Stimulated activated CD8-positive, alpha-beta memory T cell treated with anti-CD3 and anti-CD28 coated beads, Interleukin-12 subunit alpha, Interleukin-12 subunit beta, amount 100 ng/mL, for 4 hours (primary cell): ENCODE measurements around the gene ATP6V0E2.

Source experiments
- DNase-seq: peaks from one replicate; pipeline ENCODE4 v3.0.0-alpha.2; 2020; ENCODE audit warnings: low read depth

Gene ATP6V0E2

DNA sequence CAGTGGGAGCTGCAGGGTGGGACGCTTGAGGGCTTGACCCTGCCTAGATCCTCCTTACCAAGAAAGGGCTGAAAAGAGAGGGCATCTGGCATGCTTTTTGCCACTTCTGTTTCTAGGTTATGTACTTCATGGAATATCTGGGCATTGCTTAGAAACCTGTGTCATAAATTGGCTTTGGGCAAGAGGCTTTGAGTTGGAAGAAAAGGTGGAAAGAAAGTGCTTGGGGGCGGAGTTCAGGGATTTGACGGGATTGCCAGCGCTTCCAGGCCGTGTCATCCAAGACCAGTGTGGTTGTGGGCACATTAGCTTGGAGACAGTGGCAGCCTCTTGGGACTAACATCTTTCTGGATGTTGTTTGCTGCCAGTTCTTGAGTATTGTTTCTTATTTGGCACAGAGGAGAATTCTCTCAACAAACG is 34.8 kb upstream of the ATP6V0E2 start:
- DNase-seq: no peak

DNA sequence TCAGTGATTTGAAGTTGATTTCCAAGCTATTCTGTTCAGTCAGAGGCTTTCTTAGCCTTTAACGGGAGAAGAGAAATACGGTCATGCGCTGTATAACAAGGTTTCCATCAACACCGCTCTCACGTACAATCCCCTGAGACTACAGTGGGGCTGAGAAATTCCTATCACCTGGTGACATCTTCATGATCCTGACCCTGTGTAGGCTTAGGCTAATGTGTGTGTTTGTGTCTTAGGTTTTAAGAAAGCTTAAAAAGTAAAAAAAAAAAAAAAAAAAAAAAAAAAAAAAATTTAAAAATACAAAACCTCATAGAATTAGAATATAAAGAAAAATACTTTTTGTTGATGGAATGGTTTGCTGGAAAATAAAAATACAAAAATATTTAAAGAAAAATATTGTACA is 33.8 kb upstream of the ATP6V0E2 start:
- no peak for DNase-seq

DNA sequence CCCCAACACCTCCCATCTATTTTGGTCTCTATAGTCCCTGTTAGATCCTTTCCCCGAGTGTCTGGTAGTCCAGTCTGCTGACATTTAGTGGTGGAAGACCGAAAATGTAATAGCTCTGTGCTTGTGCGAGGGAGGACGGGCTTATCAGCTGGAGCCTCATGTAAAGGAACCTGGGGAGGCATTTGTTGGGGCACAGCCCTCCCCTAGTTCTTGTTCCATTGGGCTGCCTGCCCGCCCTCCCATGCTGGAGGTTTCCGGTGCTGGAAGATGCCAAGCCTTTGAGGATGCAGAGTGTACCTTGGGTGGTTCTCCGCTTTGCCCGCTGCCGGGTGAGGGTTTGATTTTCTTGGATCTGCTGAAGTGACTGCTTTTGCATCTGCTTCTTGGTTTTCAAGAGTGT is 30.2 kb upstream of the ATP6V0E2 start:
- no peak for DNase-seq

DNA sequence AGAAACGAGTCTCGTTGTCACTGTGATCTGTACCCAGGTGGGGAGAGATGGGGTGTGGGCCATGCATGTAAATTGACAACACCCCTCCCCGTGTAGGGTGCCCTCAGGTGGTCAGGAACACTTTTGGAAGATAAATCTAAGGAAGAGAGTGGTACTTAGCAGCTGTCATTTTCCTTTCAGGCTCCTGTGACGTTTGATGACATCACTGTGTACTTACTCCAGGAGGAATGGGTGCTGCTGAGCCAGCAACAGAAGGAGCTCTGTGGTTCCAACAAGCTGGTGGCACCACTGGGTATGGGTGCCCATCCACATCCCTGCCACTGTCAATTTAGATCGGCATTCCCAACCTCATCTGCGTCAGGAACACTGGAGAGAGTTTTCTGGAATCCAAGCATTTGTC is 29.3 kb upstream of the ATP6V0E2 start:
- no peak for DNase-seq

DNA sequence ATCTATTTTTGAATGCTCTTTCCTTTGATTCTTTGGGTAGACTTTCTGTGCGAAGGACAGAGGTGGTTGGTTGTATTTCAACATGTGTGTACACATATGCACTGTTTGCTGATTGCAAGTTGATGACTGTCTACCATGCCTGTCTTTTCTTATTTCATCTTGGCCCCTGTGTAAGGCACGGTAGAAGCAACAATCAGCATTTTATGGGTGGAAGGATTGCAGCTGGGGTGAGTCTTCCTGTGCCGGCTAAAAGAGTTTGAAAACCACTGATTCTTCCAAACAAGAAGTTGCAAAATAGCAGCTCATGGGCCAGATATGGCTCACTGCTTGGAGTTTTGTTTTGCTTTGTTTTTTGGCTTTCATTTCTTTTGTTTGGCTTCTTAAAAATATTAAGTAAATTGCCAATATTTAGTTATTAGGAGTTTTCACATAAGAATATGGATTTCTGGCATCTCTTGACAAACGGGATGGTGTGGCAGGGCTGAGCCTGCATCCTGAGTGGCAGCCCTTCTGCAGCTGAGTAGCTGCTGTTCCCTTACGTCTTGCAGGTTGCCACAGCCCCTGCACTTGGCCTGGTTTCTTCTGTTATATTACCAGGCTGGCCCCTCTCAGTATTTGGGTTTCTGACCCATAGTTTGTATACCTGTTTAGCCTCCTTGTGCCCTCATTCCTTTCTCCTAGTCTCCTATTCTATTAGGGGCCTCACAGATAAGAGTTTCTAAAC is 28.4 kb upstream of the ATP6V0E2 start:
- no peak for DNase-seq

DNA sequence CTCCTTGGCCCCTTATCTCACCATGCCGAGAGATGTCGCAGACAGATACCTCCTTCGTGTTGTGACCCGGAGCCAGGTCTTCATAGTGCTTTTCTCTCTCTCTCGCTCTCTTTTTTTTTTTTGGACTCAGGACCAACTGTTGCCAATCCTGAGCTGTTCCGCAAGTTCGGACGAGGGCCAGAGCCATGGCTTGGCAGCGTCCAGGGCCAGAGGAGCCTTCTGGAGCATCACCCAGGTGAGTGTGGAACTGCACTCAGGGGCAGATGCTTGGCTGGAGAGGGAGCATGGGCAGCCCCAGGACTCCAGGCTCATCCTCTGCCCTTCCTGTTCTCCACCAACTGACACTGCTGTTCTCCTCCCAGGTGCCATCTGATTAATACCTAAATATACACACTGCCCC is 27.7 kb upstream of the ATP6V0E2 start:
- no peak for DNase-seq

DNA sequence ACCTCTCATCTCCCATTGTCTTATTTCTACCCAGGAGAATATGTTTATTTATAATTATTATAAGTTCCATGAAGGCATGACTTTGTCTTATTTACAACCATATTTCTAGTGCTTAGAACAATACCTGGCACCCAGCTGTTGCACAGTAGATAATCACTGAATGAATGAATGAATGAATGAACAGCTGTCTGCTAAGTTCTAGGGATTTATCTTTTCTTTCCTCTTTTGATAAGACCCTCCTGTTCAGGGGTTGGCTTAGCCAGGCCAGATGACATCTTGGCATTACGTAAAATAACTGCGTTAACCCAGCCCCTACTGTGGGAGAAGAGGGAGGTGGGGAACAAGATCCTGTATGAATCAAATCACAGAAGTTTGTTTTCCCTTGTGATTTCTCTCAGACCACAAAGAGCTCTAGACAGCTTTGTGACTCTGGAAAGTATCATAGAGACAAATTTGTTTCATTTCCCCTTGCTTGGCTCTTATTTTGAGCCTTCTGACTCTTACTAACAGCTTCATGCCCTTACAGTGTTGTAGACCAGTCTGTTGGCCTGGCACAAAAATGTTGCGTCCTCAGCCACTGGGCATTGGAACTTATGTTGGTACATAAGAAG is 27.2 kb upstream of the ATP6V0E2 start:
- DNase-seq: no peak

DNA sequence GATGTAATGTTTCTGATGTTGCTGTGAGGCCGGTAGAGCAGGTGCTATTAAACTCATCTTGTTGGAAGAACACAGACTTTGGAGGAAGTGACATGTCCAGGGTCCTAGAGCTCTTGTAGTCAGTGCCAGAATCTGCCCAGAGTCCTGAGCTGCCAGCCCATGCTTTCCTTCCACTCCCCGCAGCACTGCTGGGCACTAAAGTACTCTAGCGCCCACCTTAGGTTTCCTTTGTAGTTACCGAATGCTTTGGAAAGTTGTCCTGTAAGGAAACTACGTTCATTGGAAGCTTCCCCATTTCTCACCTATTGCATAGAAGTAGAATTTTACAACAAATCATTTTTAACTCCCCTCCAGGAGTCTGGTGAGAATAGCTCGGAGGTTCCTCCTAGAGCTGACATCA is 24.6 kb upstream of the ATP6V0E2 start:
- DNase-seq: no peak

DNA sequence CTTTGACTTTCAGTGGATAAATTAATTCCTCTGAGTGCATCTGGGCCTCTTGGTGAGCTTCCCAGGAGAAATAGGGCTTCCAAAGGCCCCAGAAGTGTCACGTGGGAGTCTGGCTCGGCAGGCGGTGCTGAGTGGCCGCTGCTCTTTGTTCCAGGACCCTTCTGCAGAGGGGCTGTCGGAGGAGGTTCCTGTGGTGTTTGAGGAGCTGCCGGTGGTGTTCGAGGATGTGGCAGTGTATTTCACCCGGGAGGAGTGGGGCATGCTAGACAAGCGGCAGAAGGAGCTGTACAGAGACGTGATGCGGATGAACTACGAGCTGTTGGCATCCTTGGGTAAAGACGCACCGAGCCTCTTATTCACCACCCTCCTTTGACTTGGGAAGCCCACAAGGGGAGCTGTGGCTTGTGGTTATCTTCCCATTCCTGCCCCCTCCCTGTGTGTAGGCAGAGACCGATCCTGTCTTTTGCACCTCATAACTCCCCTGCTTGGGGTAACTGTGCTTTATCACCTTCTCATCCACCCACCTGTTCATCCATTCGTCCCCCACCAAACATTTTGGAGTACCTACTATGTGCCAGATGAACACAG is 23.7 kb upstream of the ATP6V0E2 start:
- no peak for DNase-seq

DNA sequence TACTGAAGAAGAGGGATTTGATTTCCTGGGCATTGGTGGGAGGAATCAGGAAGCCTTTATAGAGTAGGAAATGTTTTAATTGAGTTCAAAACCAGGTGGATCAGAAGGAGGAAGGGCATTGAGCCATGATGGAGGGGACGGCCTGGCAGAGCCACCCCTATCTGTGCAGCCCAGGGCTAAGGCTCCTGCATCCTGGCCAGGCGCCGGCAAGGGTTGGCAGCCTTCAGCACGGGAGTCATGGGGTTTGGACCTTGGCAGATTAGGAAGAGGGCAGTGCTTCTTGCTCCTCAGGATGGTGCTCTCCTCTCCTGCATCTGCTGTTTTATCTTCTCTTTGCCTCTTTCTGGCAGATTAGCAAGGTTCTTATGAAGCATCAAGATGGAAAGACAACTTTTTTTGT is 23.1 kb upstream of the ATP6V0E2 start:
- no peak for DNase-seq

DNA sequence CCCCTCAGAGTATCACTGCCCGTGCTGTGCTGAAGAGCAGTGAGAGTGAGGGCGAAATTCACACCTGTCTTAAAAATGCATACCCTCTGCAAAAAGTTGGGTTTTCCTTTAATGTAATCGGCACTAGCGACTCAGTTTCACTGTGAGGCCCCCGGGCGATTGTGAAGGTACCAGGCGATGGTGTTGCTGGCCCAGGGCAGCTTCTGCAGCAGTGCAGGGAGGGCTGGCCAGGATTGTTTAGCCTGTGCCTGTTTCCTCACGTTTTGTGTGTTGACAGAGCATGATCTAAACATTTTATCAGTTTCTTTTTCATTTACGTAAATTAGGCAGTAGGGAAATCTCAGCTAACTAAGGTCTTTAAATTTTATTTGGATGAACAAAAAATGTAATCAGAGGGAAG is 22.3 kb upstream of the ATP6V0E2 start:
- no peak for DNase-seq

DNA sequence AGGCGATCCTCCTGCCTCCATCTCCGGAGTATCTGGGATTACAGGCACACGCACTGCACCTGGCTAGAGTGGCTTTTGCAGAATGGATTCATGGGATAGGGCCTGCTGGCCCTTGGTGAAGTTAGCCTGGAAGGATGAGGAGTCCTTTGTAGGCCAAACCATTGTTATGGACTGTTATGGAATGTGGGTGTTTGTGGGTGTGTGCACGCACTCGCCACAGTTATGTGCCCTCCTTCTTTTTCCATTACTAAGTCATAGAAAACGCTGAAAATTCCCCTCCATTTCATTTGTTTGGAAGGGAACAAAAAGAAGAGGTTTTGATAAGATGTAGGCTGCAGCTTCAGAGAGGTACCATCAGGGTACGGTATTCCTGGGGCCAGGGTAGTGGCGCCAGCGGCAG is 20.6 kb upstream of the ATP6V0E2 start:
- DNase-seq: no peak

DNA sequence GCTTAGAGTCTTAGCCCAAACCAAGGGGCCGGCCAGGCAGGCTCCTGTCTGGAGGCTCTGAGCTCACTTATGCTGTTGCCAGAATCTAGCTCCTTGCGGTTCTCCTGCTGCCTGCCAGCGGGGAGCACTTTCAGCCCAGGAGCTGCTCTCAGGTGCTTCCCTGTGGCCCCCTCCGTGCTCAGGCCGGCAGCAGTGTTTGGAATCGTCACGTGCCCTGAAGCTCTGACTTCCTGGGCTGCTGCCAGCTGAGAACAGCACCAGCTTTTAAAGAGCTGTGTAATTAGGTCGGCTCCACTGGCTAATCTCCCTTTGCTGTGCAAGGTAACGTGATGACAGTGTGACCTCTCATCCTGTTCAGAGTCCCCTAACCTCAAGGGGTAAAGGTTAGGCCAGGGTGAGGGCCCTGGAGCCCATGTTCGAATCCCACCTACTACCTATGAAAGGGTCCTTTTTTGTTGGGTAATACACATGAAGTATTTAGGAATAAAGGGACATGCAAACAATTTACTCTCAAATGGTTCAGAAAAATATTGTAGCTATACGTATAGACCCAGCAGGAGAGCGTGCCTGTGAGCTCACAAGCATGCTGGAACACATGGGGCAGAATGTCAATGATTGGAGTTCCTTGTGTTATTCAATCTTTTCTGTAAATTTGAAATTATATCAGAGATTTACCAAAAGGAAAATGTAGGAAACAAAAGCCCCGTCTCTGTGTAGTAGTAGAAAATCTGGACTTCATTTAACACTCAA is 19.0 kb upstream of the ATP6V0E2 start:
- DNase-seq: no peak

DNA sequence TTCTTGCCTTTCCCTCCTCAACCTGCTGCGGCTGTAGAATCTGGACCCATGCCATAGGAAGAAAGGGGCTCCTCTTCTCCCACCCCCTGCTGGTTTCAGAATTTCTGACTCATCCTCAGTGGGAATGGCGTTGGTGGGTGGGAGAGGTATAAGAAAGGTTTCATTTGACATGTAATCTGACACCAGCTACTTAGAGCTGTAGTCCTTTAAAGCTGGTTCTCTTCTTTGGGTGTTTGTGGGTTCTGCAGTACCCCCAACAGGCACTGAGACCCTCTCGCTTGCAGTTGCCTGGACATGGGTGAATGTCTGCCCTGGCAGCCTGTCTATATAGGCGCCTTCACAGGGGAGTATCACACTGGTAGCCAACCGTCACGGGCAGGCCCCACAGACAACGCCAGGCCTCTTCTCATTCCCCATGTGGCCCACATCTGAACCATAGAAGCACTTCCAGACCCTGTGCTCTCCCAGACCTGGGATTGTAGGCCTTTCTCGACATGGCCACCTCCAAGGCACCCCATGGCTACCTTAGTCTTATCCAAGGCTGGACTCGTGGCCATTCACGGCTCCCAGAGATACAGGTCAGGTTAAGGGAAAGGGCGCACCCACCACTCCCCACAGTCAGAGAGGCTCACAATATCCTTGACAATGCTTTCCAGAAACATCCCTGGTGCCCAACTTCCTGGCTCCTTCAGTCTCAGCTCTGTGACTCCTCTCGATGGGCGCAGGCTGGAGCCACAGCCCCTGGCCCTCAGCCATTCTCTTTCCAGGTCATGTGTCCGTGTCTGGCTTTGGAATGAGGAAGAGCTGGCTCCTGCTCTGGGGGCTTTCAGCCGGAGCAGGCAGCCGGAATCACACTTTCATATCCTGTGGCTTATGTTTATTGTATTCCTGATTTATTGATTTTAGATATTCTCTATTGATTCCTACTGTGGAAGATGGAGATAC is 18.1 kb upstream of the ATP6V0E2 start:
- no peak for DNase-seq

DNA sequence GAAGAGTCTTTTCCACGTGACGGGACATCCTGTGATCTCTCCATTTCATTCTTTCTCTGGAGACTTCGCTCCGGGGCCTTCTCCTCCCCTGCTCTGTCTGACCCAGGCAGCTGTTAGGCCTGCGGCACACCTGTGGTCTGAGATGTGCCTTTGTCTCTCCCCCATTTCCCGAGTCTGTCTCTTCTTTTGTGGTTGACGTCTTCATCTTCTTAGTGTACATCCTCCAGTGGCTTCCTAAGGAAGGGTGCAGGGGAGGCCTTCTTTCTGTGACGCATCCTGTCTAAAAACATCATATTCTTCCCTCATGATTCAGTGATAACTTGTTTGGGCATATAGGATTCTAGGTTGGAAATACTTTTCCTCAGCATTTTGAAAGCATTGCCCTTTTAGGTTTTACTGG is 17.2 kb upstream of the ATP6V0E2 start:
- DNase-seq: no peak

DNA sequence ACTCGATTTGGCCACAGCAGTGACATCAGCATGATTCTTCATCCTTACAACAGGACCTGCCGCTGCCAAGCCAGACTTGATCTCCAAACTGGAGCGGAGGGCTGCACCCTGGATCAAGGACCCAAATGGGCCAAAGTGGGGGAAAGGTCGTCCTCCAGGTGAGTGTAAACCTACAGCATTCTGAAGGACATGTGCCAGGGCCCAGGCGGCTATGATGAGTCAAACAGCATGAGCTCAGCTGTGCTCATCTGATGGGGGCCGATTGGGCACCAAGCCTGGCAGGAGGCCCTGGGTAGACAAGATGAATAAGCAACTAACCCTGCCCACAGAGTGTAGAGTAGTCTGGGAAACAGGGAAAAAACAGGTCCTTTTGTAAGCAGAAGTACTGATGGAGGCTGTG is 14.4 kb upstream of the ATP6V0E2 start:
- DNase-seq: no peak

DNA sequence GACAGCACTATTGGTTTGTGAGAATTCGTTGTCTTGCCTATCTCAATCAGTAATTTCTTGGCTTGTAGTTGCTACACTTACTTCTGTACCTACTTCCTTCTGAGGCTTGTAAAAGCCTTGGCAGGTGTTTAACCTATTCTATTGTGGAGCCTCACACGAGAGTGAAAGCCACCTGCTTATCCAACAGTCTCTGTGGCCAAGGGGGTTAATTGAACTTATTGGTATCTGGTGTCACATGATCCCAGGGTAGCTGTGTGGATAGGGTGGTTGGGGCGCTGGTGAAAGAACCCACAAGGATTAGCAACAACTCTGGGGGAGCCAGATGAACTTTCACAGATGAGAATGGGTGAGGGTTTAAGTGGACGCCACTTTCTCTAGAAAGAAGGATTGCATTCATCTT is 13.9 kb upstream of the ATP6V0E2 start:
- DNase-seq: no peak

DNA sequence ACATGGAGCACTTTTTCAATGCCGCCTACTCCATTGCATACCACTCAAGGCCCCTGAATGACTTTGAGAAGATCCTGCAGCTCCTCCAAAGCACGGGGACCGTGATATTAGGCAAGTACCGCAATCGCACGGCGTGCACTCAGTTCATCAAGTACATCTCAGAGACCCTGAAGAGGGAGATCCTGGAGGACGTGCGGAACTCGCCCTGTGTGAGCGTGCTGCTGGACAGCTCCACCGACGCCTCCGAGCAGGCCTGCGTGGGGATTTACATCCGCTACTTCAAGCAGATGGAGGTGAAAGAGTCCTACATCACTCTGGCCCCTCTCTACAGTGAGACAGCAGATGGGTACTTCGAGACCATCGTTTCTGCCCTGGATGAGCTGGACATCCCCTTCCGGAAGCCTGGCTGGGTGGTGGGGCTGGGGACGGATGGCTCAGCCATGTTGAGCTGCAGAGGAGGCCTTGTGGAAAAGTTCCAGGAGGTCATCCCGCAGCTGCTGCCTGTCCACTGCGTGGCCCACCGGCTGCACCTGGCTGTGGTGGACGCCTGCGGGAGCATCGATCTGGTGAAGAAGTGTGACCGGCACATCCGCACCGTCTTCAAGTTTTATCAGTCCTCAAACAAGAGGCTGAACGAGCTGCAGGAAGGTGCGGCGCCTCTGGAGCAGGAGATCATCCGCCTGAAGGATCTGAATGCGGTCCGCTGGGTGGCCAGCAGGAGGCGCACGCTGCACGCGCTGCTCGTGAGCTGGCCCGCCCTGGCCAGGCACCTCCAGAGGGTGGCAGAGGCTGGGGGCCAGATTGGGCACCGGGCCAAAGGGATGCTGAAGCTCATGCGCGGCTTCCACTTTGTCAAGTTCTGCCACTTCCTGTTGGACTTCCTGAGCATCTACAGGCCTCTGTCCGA is 12.7 kb upstream of the ATP6V0E2 start:
- DNase-seq: no peak

DNA sequence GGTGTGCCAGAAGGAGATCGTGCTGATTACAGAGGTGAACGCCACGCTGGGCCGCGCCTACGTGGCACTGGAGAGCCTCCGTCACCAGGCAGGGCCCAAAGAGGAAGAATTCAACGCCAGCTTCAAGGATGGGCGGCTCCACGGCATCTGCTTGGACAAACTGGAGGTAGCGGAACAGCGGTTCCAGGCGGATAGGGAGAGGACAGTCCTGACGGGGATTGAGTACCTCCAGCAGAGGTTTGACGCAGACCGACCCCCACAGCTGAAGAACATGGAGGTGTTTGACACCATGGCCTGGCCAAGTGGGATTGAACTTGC is 12.1 kb upstream of the ATP6V0E2 start:
- DNase-seq: no peak

DNA sequence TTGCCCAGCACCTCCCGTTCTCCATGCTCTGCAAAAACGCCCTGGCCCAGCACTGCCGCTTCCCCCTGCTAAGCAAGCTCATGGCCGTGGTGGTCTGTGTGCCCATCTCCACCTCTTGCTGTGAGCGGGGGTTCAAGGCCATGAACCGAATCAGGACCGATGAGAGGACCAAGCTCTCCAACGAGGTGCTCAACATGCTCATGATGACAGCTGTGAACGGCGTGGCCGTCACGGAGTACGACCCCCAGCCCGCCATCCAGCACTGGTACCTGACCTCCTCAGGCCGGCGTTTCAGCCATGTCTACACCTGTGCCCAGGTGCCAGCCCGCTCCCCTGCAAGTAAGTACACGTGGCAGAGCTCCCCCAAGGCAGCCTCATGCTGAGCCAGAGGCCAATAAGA is 11.6 kb upstream of the ATP6V0E2 start:
- no peak for DNase-seq

DNA sequence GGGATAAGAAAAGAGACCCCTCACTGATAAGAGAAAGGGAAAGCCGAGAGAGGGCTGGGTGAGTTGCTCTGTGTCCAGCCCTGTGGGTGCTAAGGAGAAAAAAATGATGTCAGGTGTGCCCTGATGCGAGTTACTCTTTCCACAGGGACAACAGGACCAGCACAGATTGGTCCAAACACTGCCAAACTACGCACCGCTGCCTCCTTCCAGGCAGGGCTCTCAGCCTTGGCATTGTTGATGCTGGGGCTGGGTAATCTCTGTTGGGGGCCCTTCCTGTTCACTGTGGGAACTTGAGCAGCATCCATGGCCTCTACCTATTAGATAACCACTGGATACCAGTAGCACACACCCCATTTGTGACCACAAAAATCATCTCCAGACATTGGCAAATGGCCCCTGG is 10.3 kb upstream of the ATP6V0E2 start:
- DNase-seq: no peak
